Nephron progenitor cell (in vitro differentiated cells): Measurements from ENCODE around the gene ATAD3B.
"Not testable (repeated sequence)": the region's sequence is repeated elsewhere in the genome, so short reads cannot be mapped to it uniquely, and the experiment has no call there.

Source experiments
- DNase-seq: peaks from one replicate; pipeline ENCODE4 v3.0.0; 2021
- H3K27ac Mint-ChIP-seq: 2 replicates; pipeline ENCODE4 v1.8.0; 2021; ENCODE audit warnings: mild to moderate bottlenecking, moderate library complexity, mixed read lengths
- H3K27me3 Mint-ChIP-seq: 2 replicates; pipeline ENCODE4 v1.8.0; 2021; ENCODE audit warnings: mild to moderate bottlenecking, low read depth, mixed read lengths; ENCODE audit not compliant: poor library complexity
- H3K36me3 Mint-ChIP-seq: 2 replicates; pipeline ENCODE4 v1.8.0; 2021; ENCODE audit warnings: low read depth, mixed read lengths
- H3K4me1 Mint-ChIP-seq: 2 replicates; pipeline ENCODE4 v1.8.0; 2021; ENCODE audit warnings: mixed read lengths
- H3K4me3 Mint-ChIP-seq: 2 replicates; pipeline ENCODE4 v1.8.0; 2021; ENCODE audit warnings: mild to moderate bottlenecking, moderate library complexity, mixed read lengths
- H3K9me3 Mint-ChIP-seq: 2 replicates; pipeline ENCODE4 v1.8.0; 2021; ENCODE audit warnings: mild to moderate bottlenecking, moderate library complexity, mixed read lengths
- TF ChIP-seq, protein P1 (sequence below): fragments of 200-600 bp; sonication (generic); IDR thresholded peaks from 2 replicates; pipeline ENCODE4 v1.5.0; 2021; ENCODE audit warnings: antibody characterized with exemption

The ATAD3B gene

DNA sequence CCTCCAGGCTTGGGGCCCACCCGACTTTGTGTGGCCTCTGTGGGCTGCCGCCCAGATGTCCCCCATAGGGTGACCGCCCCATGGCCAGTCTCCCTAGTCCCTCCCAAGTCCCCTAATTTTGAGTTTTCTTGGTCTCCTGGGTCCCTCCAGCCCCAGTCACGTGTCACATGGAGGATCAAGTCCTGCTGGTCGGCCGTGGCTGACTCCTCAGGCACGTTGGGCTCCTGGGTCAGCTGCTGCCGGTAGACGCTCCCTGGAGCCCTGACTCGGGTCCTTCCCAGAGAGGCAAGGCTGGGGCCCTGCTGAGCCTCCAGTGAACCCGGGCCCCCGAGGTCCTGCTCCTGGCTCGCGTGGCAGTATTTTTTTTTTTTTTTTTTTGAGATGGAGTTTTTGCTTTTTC, 11.9 kb upstream of the ATAD3B start:
- H3K36me3 Mint-ChIP-seq, H3K4me1 Mint-ChIP-seq, H3K9me3 Mint-ChIP-seq, H3K27me3 Mint-ChIP-seq, H3K27ac Mint-ChIP-seq, H3K4me3 Mint-ChIP-seq, DNase-seq: not testable (repeated sequence)

DNA sequence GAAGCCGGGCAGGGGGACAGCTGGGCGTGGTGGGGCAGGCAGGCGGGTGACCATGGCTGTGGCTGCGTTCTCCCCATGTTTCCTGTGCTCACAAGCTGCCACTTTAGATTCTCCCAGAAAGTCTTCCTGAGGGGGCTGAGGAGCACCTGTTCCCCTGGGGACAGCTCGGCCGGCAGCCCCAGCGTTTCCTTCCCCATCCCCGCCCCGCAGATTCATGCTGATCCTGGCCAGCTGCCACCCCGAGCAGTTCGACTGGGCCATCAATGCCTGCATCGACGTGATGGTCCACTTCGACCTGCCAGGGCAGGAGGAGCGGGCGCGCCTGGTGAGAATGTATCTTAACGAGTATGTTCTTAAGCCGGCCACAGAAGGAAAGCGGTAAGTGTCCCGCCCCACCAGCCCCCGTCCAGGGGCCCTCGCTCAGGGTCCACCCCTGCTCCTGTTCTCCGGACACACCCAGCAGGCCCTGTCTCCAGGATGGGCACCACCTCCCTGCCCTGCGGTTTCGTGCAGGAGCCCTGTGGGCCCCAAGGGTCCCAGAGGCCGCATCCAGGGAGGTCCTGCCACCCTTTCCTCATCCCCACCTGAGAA, 10.9 kb upstream of the ATAD3B start:
- Mint-ChIP-seq H3K9me3 (no peaks in the 10 kb centered on the region), H3K27ac (no peak overlapping the region), H3K4me3 (no peak overlapping the region), H3K27me3 (no peaks in the 10 kb centered on the region), H3K4me1 (no peaks in the 10 kb centered on the region), H3K36me3 (no peaks in the 10 kb centered on the region)
- TF ChIP-seq, protein P1, sequence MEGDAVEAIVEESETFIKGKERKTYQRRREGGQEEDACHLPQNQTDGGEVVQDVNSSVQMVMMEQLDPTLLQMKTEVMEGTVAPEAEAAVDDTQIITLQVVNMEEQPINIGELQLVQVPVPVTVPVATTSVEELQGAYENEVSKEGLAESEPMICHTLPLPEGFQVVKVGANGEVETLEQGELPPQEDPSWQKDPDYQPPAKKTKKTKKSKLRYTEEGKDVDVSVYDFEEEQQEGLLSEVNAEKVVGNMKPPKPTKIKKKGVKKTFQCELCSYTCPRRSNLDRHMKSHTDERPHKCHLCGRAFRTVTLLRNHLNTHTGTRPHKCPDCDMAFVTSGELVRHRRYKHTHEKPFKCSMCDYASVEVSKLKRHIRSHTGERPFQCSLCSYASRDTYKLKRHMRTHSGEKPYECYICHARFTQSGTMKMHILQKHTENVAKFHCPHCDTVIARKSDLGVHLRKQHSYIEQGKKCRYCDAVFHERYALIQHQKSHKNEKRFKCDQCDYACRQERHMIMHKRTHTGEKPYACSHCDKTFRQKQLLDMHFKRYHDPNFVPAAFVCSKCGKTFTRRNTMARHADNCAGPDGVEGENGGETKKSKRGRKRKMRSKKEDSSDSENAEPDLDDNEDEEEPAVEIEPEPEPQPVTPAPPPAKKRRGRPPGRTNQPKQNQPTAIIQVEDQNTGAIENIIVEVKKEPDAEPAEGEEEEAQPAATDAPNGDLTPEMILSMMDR, result no peak
- DNase-seq, result no peak

DNA sequence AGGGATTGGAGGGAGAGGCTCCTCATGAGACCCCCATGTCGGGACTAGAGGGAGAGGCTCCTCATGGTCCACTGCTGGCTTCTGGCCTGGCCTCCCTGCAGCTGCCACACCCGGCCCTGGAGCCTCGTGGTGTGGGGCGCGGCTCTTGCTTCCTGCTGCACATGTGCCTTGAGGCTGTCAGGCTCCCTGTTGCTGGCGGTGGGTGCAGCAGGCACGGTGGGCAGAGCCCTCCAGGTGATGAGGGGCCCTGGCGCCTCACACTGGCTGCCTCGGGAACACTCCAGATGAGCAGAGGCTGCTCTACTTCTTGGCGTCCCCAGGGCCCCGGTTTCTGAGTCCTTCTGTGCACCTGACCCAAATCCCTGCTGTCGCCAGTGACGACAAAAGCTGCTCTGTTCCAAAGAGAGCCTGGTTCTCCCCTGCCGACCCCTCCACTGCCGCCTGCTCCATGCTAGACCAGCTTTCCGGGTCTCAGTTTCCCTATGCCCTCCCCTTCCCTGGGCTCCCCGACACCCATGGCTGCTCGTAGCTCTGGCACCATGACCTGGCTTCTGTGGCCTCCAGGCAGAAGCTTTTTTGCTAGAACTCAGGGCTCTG, 9.7 kb upstream of the ATAD3B start:
- no peak for DNase-seq
- no peaks in the 10 kb centered on the region for H3K4me1 Mint-ChIP-seq
- no peak overlapping the region for H3K4me3 Mint-ChIP-seq
- H3K27me3 Mint-ChIP-seq, result no peaks in the 10 kb centered on the region
- TF ChIP-seq, protein P1, result no peak
- H3K27ac Mint-ChIP-seq, result no peak overlapping the region
- peaks cover 4% of the 10 kb centered on the region for H3K9me3 Mint-ChIP-seq
- H3K36me3 Mint-ChIP-seq, result no peaks in the 10 kb centered on the region

DNA sequence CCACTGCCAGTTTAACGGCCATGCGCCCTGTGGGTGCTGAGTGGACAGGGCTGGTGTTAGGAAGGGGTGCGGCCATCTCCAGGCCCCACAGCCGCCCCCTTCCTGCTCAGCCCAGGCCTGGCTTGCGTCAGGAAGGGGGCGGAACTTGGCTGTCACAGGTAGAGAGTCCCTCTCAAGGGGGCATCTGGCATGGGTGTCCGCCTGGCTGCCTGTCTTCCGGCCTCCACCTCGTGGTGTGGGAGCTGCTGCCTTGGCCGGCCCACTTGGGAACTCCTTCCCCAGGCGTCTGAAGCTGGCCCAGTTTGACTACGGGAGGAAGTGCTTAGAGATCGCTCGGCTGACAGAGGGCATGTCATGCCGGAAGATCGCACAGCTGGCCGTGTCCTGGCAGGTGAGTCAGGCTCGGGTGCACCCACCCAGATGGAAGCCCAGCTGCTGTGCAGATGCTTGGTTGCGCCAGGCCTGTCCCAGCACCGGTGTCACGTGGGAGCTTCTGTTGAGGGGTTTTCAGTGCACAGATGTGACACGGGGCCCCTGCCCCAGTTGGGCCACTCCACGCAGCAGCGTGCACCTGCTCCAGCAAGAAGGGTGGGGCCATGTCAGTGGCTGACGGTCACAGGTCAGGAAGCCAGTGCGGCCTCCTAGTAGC, 9.1 kb upstream of the ATAD3B start:
- Mint-ChIP-seq H3K4me1 (no peaks in the 10 kb centered on the region), H3K27me3 (no peaks in the 10 kb centered on the region), H3K36me3 (no peaks in the 10 kb centered on the region), H3K9me3 (peaks cover 4% of the 10 kb centered on the region), H3K4me3 (no peak overlapping the region), H3K27ac (no peak overlapping the region)
- TF ChIP-seq, protein P1, result no peak
- no peak for DNase-seq

DNA sequence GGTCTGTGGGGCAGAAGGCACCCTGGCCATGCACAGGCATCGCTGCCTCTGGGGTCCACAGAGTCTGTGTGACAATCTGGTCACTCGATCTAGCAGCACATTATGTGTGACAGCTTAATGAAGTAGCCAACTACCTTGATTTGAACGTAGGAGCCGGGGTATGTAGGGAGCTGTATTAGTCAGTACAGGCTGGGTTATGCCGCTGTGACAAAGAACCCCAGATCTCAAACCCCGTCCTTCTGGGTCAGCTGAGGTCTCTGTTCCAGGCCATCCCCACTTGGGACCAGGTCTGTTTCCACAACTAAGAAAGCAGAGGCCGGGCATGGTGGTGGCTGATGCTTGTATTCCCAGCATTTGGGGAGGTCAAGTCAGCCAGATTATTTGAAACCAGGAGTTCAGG, 8.3 kb upstream of the ATAD3B start:
- TF ChIP-seq, protein P1, result no peak
- no peaks in the 10 kb centered on the region for H3K36me3 Mint-ChIP-seq
- H3K4me3 Mint-ChIP-seq, result no peak overlapping the region

DNA sequence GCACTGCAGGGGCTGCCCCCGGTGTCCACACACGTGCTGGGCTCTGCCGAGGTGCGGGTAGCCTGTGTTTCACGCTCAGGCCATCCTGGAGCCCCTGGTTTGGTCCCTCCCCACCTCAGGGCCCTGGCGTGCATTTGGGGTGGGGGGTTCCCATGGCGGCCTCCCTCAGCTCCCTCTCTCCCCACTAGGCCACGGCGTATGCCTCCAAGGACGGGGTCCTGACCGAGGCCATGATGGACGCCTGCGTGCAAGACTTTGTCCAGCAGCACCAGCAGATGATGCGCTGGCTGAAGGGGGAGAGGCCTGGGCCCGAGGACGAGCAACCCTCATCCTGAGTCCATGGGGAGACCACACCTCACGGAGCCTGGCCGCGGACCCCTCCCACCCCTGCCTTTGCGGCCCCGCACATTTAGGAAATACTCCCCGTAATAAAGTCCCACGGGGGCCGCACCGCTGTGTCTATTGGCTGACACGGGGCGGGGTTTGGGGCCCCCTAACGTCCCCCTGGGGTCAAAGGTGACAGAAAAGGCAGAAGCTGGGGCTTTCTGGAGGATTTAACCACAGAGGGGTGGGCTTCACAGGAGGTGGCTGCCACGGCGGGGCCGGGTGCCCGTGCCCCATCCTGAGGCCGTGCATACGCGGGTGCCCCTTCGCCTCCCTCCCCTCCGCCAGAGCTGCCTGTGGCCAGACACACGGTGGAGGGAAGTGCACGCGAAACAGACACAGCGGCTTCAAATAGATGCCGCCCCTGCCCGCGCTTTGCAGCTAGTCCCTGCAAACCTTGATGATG, 3.2 kb upstream of the ATAD3B start:
- peaks cover 25% of the 10 kb centered on the region for H3K4me1 Mint-ChIP-seq
- H3K9me3 Mint-ChIP-seq, H3K27ac Mint-ChIP-seq: not testable (repeated sequence)

More for the DNA sequence above, 8.3 kb upstream of the ATAD3B start:
- Mint-ChIP-seq H3K27ac (no peak overlapping the region), H3K9me3 (peaks cover 4% of the 10 kb centered on the region), H3K27me3 (no peaks in the 10 kb centered on the region), H3K4me1 (no peaks in the 10 kb centered on the region)
- no peak for DNase-seq

More for the DNA sequence above, 3.2 kb upstream of the ATAD3B start:
- H3K4me3 Mint-ChIP-seq, H3K27me3 Mint-ChIP-seq, H3K36me3 Mint-ChIP-seq, DNase-seq: not testable (repeated sequence)
